ENCODE measurements around the gene FOXC1.

The FOXC1 gene

DNA sequence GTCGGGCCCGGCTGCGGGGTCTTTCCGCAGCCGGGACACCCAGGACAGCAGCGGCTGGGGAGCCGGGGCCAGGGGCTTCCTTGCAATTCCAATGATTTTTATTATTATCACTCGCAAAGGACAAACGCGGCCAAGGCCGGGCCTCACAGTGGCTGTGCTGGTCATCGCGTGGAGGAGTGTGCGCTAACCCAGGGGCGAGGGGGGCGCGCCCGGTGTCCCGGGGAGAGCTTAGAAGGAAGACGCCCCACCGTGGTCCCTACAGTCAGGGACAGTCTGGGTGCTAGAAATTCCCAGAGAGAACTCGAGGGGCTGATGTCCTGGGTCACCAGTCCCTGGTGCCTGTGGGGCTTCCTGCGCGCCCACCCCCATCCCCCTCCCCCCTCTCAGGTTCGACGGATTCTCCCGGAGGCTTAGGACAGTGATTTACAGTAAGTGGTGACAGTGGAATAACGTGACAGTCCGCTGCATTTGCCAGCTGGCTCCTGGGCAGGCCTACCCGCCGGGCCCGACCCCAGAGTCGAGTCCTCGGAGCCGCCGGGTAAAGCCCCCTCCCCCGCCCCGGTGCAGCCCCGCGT is 9.5 kb downstream of the FOXC1 start:
- POLR2A ChIA-PET: no interaction called here

GRCh38 chr6:1619673-1620503 is 10.2 kb downstream of the FOXC1 start:
- ChIA-PET CTCF (interaction anchor here (0.5 to 1.0 kb wide), 2 partner anchors 412 to 1015 kb away, joined by 3 read pairs; no protein-coding TSS in a partner anchor), POLR2A (no interaction called here)
- peak in 2 of 3 donors; percentile 72 to 75 for DNase-seq
- Histone ChIP-seq H3K4me1 (ENCODE audit: control extremely low read depth in 1 of 4, control insufficient read depth in 4 of 4, insufficient read depth in 4 of 4, low read length in 3 of 4) (peaks cover 0 to 26% (median 23%) of the 10 kb centered on the region in 4 experiments), H3K4me3 (ENCODE audit: control insufficient read depth in 1 of 7, extremely low read depth in 1 of 7, insufficient read depth in 4 of 7, low read depth in 2 of 7, low read length in 6 of 7) (peak overlapping the region in 5 of 7 experiments; percentile 40 to 59 (median 49)), H3K36me3 (ENCODE audit: control insufficient read depth in 4 of 4, insufficient read depth in 4 of 4, low read length in 3 of 4) (peaks cover 0 to 22% (median 3%) of the 10 kb centered on the region in 4 experiments), H3K27ac (ENCODE audit: insufficient read depth in 1 of 2, low read depth in 1 of 2, low read length in 2 of 2, poor library complexity in 1 of 2, severe bottlenecking in 2 of 2) (no peak overlapping the region), H3K9me3 (ENCODE audit: control extremely low read depth in 1 of 5, control insufficient read depth in 4 of 5, insufficient read depth in 2 of 5, low read depth in 1 of 5, low read length in 4 of 5) (peaks cover 0 to 5% (median 0%) of the 10 kb centered on the region in 5 experiments), H3K27me3 (replicated peaks in 2 of 5; ENCODE audit: control insufficient read depth in 4 of 5, insufficient read depth in 5 of 5, low read length in 4 of 5) (peaks cover 6 to 100% (median 53%) of the 10 kb centered on the region in 5 experiments)
- WGBS (ENCODE audit: insufficient coverage): 2% methylated on average over 73 of the region's 83 CpGs

More for the DNA sequence above, 9.5 kb downstream of the FOXC1 start:
- H3K27ac ChIP-seq (ENCODE audit: insufficient read depth in 1 of 2, low read depth in 1 of 2, low read length in 2 of 2, poor library complexity in 1 of 2, severe bottlenecking in 2 of 2): no peak overlapping the region
- H3K4me1 ChIP-seq (ENCODE audit: control extremely low read depth in 1 of 4, control insufficient read depth in 4 of 4, insufficient read depth in 4 of 4, low read length in 3 of 4): peaks cover 0 to 26% (median 20%) of the 10 kb centered on the region in 4 experiments
- CTCF ChIA-PET: interaction anchor here (1.0 kb wide), 1 partner anchor 1016 kb away, joined by 3 read pairs; no protein-coding TSS in a partner anchor
- H3K9me3 ChIP-seq (ENCODE audit: control extremely low read depth in 1 of 5, control insufficient read depth in 4 of 5, insufficient read depth in 2 of 5, low read depth in 1 of 5, low read length in 4 of 5): peaks cover 0 to 5% (median 0%) of the 10 kb centered on the region in 5 experiments
- H3K36me3 ChIP-seq (ENCODE audit: control insufficient read depth in 4 of 4, insufficient read depth in 4 of 4, low read length in 3 of 4): peaks cover 0 to 22% (median 3%) of the 10 kb centered on the region in 4 experiments
- no peak for DNase-seq
- peak overlapping the region in 2 of 7 experiments; percentile 50 to 59 for H3K4me3 ChIP-seq (ENCODE audit: control insufficient read depth in 1 of 7, extremely low read depth in 1 of 7, insufficient read depth in 4 of 7, low read depth in 2 of 7, low read length in 6 of 7)
- H3K27me3 ChIP-seq (replicated peaks in 2 of 5; ENCODE audit: control insufficient read depth in 4 of 5, insufficient read depth in 5 of 5, low read length in 4 of 5): peaks cover 6 to 100% (median 51%) of the 10 kb centered on the region in 5 experiments
- WGBS (ENCODE audit: insufficient coverage): 21% methylated on average over 32 of the region's 40 CpGs

DNA sequence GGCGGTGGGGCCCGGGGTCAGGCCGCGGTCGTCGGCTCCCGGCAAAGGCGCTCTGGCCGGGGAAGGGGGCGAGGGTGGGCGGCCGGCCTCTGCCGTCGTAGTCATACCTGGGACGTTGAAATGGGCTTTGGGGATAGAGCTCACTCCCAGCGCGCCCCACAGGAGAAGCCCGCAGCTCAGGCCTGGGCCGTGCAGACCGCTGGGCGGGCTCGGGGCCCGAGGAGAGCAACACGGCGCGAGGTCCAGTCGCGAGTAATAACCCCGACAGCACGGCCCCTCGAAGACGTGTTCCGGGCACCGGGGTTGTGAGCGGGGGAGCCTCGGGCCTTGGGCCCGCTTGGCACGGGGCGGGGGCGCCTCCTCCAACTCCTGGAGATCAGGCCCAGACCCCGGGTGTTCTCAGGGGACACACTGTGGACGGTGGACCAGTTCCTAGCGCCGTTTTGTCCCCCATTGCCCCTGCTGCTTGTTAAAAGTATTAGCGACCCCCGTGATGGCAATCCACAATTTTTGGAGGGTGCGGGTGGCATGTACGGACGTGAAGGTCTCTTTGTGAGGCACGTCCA is 10.9 kb downstream of the FOXC1 start:
- H3K27me3 ChIP-seq (replicated peaks in 2 of 5; ENCODE audit: control insufficient read depth in 4 of 5, insufficient read depth in 5 of 5, low read length in 4 of 5): peaks cover 9 to 100% (median 57%) of the 10 kb centered on the region in 5 experiments
- DNase-seq: no peak
- H3K9me3 ChIP-seq (ENCODE audit: control extremely low read depth in 1 of 5, control insufficient read depth in 4 of 5, insufficient read depth in 2 of 5, low read depth in 1 of 5, low read length in 4 of 5): peaks cover 0 to 5% (median 0%) of the 10 kb centered on the region in 5 experiments
- ChIA-PET CTCF (interaction anchor here (0.5 to 1.0 kb wide), 2 partner anchors 411 to 1014 kb away, joined by 3 read pairs; no protein-coding TSS in a partner anchor), POLR2A (no interaction called here)
- H3K4me3 ChIP-seq (ENCODE audit: control insufficient read depth in 1 of 7, extremely low read depth in 1 of 7, insufficient read depth in 4 of 7, low read depth in 2 of 7, low read length in 6 of 7): peak overlapping the region in 2 of 7 experiments; percentile 50 to 59
- H3K36me3 ChIP-seq (ENCODE audit: control insufficient read depth in 4 of 4, insufficient read depth in 4 of 4, low read length in 3 of 4): peaks cover 0 to 22% (median 3%) of the 10 kb centered on the region in 4 experiments
- 44% methylated on average over 42 of the region's 50 CpGs for WGBS (ENCODE audit: insufficient coverage)
- no peak overlapping the region for H3K27ac ChIP-seq (ENCODE audit: insufficient read depth in 1 of 2, low read depth in 1 of 2, low read length in 2 of 2, poor library complexity in 1 of 2, severe bottlenecking in 2 of 2)
- H3K4me1 ChIP-seq (ENCODE audit: control extremely low read depth in 1 of 4, control insufficient read depth in 4 of 4, insufficient read depth in 4 of 4, low read length in 3 of 4): peaks cover 0 to 30% (median 26%) of the 10 kb centered on the region in 4 experiments

GRCh38 chr6:1621070-1621701 is 11.5 kb downstream of the FOXC1 start:
- peaks cover 0 to 22% (median 3%) of the 10 kb centered on the region in 4 experiments for H3K36me3 ChIP-seq (ENCODE audit: control insufficient read depth in 4 of 4, insufficient read depth in 4 of 4, low read length in 3 of 4)
- peaks cover 0 to 31% (median 26%) of the 10 kb centered on the region in 4 experiments for H3K4me1 ChIP-seq (ENCODE audit: control extremely low read depth in 1 of 4, control insufficient read depth in 4 of 4, insufficient read depth in 4 of 4, low read length in 3 of 4)
- no peak for DNase-seq
- H3K27me3 ChIP-seq (replicated peaks in 2 of 5; ENCODE audit: control insufficient read depth in 4 of 5, insufficient read depth in 5 of 5, low read length in 4 of 5): peaks cover 15 to 100% (median 56%) of the 10 kb centered on the region in 5 experiments
- POLR2A ChIA-PET: no interaction called here
- H3K4me3 ChIP-seq (ENCODE audit: control insufficient read depth in 1 of 7, extremely low read depth in 1 of 7, insufficient read depth in 4 of 7, low read depth in 2 of 7, low read length in 6 of 7): no peak overlapping the region
- CTCF ChIA-PET: no interaction called here
- peaks cover 0 to 5% (median 0%) of the 10 kb centered on the region in 5 experiments for H3K9me3 ChIP-seq (ENCODE audit: control extremely low read depth in 1 of 5, control insufficient read depth in 4 of 5, insufficient read depth in 2 of 5, low read depth in 1 of 5, low read length in 4 of 5)
- no peak overlapping the region for H3K27ac ChIP-seq (ENCODE audit: insufficient read depth in 1 of 2, low read depth in 1 of 2, low read length in 2 of 2, poor library complexity in 1 of 2, severe bottlenecking in 2 of 2)
- over 99% methylated on average over 24 of the region's 30 CpGs for WGBS (ENCODE audit: insufficient coverage)

DNA sequence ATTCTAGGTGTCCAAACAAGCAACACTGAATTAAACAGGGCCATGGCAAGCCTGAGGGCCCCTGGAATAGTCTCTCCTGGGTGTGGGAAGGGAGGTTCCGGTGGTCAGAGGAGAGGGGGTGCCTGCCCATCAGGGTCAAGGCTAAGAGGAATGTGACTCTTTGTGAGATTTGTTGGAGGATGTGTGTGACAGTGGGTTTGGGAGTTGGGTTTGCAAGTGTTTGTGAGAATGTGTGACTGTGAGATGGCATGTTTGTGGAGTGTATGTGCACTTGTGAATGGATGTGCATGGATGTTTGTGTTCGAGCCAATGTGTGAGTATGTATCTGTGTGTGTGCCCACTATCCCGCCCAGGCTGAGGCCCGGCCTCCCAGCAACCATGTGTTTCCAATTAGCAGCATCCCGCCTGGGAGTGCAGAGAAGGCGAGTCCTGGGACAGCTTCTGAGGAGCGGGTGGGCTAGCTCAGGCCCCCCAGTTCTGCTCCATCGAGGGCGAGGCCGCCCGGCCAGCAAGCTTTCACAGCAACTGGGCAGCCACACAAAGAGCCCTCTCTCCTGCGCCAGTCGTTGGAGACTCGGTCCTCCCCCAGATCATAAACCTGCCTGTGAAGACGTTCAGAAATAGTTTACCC is 12.6 kb downstream of the FOXC1 start:
- DNase-seq: no peak
- Histone ChIP-seq H3K4me3 (ENCODE audit: control insufficient read depth in 1 of 7, extremely low read depth in 1 of 7, insufficient read depth in 4 of 7, low read depth in 2 of 7, low read length in 6 of 7) (no peak overlapping the region), H3K36me3 (ENCODE audit: control insufficient read depth in 4 of 4, insufficient read depth in 4 of 4, low read length in 3 of 4) (peaks cover 0 to 22% (median 3%) of the 10 kb centered on the region in 4 experiments), H3K9me3 (ENCODE audit: control extremely low read depth in 1 of 5, control insufficient read depth in 4 of 5, insufficient read depth in 2 of 5, low read depth in 1 of 5, low read length in 4 of 5) (peaks cover 0 to 5% (median 0%) of the 10 kb centered on the region in 5 experiments), H3K27ac (ENCODE audit: insufficient read depth in 1 of 2, low read depth in 1 of 2, low read length in 2 of 2, poor library complexity in 1 of 2, severe bottlenecking in 2 of 2) (no peak overlapping the region), H3K4me1 (ENCODE audit: control extremely low read depth in 1 of 4, control insufficient read depth in 4 of 4, insufficient read depth in 4 of 4, low read length in 3 of 4) (peaks cover 0 to 31% (median 26%) of the 10 kb centered on the region in 4 experiments), H3K27me3 (replicated peaks in 2 of 5; ENCODE audit: control insufficient read depth in 4 of 5, insufficient read depth in 5 of 5, low read length in 4 of 5) (peaks cover 26 to 100% (median 63%) of the 10 kb centered on the region in 5 experiments)
- POLR2A ChIA-PET: no interaction called here
- CTCF ChIA-PET: no interaction called here
- whole genome bisulfite sequencing (ENCODE audit: insufficient coverage): 89% methylated on average over 12 of the region's 15 CpGs

All from common myeloid progenitor, CD34-positive (primary cell).